Measurements from ENCODE around the gene ADD1. TPM values are rescaled to one million over a fixed set of nuclear protein-coding genes. Genes with fewer than 3 reads are reported as not detected.

ADD1 gene
- total RNA-seq, 1 experiment from 2014 or later: 125 TPM

DNA sequence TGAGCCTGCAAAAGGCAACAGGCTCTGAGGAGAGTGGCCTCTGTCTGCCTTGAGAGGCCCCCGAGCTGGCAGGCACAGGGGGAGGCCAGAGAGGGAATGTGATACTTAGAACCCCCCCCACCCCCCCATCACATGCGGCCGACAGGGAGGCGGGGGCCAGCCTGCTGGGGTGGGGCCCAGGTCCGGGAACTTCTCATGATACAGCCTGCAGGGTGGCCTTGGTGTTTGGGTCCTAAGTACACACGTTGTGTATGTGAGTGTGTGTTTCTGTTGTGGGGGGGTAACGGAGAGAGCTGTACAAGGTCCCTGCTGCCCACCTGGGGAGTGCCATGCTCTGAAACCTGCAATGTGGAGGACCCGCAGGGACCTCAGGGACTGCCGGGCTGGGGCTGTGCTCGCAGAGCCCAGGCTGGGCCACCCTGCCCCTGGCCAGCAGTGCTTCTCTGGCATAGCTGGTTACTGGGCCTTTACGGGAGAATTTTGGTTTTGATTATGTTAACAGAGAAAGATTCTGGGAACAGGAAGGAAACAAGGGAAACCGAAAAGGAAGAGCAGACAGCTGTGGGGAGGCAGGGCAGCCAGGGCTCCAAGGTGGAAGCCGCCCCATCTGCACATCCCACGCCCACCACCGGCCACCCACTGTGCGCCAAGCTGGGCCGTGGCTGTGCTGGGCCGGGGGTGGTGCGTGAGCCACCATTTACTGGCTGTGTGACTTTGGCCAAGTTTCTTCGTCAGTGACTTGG, 30.9 kb upstream of the ADD1 start:
- no peaks in the 10 kb centered on the region for H3K27me3 Mint-ChIP-seq (ENCODE audit: unreplicated experiment)
- no peak overlapping the region for H3K27ac Mint-ChIP-seq (ENCODE audit: unreplicated experiment)
- H3K9me3 Mint-ChIP-seq (ENCODE audit: low read depth, unreplicated experiment): peaks cover 3% of the 10 kb centered on the region
- TF ChIP-seq, protein P1, sequence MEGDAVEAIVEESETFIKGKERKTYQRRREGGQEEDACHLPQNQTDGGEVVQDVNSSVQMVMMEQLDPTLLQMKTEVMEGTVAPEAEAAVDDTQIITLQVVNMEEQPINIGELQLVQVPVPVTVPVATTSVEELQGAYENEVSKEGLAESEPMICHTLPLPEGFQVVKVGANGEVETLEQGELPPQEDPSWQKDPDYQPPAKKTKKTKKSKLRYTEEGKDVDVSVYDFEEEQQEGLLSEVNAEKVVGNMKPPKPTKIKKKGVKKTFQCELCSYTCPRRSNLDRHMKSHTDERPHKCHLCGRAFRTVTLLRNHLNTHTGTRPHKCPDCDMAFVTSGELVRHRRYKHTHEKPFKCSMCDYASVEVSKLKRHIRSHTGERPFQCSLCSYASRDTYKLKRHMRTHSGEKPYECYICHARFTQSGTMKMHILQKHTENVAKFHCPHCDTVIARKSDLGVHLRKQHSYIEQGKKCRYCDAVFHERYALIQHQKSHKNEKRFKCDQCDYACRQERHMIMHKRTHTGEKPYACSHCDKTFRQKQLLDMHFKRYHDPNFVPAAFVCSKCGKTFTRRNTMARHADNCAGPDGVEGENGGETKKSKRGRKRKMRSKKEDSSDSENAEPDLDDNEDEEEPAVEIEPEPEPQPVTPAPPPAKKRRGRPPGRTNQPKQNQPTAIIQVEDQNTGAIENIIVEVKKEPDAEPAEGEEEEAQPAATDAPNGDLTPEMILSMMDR (IDR thresholded peaks at IDR 0.05; ENCODE audit: unreplicated experiment): no peak
- no peak for DNase-seq
- H3K4me1 Mint-ChIP-seq (ENCODE audit: low read depth, unreplicated experiment): no peaks in the 10 kb centered on the region
- BruUV-seq (replicated peaks): no TSS peak
- intact Hi-C loops (cut with micrococcal nuclease; ENCODE audit: unreplicated experiment): no loop called here
- CTCF ChIA-PET: interaction anchor here (0.5 kb wide), 1 partner anchor 201 kb away, joined by 4 read pairs; no protein-coding TSS in a partner anchor
- peaks cover 17% of the 10 kb centered on the region for H3K36me3 Mint-ChIP-seq (ENCODE audit: insufficient read depth, unreplicated experiment)
- no peak overlapping the region for H3K4me3 Mint-ChIP-seq (ENCODE audit: low read depth, unreplicated experiment)

DNA sequence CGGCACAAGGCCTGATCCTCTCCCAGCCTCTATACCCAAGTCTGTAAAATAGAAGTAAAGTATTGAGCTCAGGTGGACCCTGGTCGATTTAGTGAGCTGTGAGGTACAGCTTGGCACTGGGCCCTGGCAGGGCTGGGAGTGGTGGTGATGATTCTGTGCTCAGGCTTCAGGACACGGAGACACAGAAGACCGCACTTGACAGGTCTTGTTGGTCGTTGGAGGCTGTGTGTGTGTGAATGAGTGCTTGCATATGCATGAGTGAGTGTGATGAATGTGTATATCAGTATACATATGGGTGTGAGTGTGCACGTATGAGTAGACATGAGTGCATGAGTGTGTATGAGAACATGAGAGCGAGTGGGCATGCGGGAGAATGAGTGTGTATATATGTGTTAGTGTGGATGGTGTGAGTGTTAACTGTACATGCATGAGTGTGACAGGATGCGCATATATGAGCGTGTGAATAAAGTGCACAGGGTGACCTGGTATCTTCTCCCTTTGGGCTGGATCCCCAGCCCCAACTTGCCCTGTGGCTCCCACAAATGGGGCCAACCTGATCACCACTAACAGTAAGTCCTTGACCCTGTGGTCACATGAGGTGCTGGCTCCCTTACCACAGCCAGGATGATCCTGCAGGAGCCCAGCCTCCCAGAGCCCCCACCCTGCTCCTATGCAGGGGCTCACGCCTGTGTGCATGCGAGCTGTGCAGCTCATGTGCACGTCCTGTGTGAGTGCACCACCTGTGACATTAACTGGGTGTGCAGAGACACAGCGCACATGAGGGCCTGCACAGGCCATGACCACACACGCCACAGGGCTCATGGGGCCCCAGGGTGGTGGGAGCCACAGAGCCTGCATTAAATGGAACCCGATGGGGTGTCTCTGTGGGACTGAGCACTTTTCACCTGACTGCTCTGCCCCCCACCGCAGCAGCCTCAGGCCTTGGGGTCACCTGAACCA, 29.9 kb upstream of the ADD1 start:
- no peaks in the 10 kb centered on the region for H3K4me1 Mint-ChIP-seq (ENCODE audit: low read depth, unreplicated experiment)
- BruUV-seq (replicated peaks): no TSS peak
- TF ChIP-seq, protein P1 (IDR thresholded peaks at IDR 0.05; ENCODE audit: unreplicated experiment): no peak
- H3K27ac Mint-ChIP-seq (ENCODE audit: unreplicated experiment): no peak overlapping the region
- no peak for DNase-seq
- peaks cover 18% of the 10 kb centered on the region for H3K36me3 Mint-ChIP-seq (ENCODE audit: insufficient read depth, unreplicated experiment)
- H3K27me3 Mint-ChIP-seq (ENCODE audit: unreplicated experiment): no peaks in the 10 kb centered on the region
- peaks cover 3% of the 10 kb centered on the region for H3K9me3 Mint-ChIP-seq (ENCODE audit: low read depth, unreplicated experiment)
- intact Hi-C loops (cut with micrococcal nuclease; ENCODE audit: unreplicated experiment): no loop called here
- no peak overlapping the region for H3K4me3 Mint-ChIP-seq (ENCODE audit: low read depth, unreplicated experiment)
- CTCF ChIA-PET: interaction anchor here (0.6 kb wide), 1 partner anchor 28 kb away, joined by 7 read pairs; no protein-coding TSS in a partner anchor

DNA sequence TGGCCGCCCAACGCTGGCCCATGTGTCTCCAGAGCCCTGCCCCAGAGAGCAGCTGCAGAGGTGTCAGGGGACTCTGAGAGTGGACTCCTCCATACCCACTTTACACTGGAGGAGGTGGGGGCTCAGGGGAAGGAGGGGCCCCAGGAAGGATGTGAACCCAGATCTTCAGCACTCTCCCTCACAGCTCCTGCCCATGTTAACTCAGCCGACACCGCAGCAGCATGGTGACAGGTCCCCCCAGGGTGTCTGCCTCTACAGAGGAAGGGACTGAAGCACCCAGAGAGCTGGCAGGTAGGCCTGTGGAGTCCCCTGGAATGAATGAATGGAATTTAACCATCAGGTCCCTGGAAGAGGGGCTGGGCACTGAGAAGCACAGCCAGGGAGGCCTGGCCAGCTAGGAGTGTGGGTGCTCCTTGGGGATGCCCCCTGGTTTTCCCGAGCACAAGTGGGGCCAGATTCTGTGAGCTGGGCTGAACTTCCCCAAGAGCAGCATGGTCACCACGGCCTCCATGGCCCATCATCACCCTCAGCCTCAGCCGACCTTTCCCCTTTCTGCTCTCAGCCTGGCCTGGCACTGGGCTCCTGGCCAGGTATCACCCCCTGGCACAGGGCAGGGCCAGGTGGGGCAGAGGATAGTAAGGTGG, 28.9 kb upstream of the ADD1 start:
- H3K4me3 Mint-ChIP-seq (ENCODE audit: low read depth, unreplicated experiment): no peak overlapping the region
- no peaks in the 10 kb centered on the region for H3K27me3 Mint-ChIP-seq (ENCODE audit: unreplicated experiment)
- CTCF ChIA-PET: interaction anchor here (0.6 kb wide), 1 partner anchor 29 kb away, joined by 7 read pairs; no protein-coding TSS in a partner anchor
- TF ChIP-seq, protein P1 (IDR thresholded peaks at IDR 0.05; ENCODE audit: unreplicated experiment): no peak
- BruUV-seq (replicated peaks): no TSS peak
- peaks cover 3% of the 10 kb centered on the region for H3K9me3 Mint-ChIP-seq (ENCODE audit: low read depth, unreplicated experiment)
- no peak overlapping the region for H3K27ac Mint-ChIP-seq (ENCODE audit: unreplicated experiment)
- no peaks in the 10 kb centered on the region for H3K4me1 Mint-ChIP-seq (ENCODE audit: low read depth, unreplicated experiment)
- DNase-seq: no peak
- intact Hi-C loops (cut with micrococcal nuclease; ENCODE audit: unreplicated experiment): no loop called here
- peaks cover 18% of the 10 kb centered on the region for H3K36me3 Mint-ChIP-seq (ENCODE audit: insufficient read depth, unreplicated experiment)

DNA sequence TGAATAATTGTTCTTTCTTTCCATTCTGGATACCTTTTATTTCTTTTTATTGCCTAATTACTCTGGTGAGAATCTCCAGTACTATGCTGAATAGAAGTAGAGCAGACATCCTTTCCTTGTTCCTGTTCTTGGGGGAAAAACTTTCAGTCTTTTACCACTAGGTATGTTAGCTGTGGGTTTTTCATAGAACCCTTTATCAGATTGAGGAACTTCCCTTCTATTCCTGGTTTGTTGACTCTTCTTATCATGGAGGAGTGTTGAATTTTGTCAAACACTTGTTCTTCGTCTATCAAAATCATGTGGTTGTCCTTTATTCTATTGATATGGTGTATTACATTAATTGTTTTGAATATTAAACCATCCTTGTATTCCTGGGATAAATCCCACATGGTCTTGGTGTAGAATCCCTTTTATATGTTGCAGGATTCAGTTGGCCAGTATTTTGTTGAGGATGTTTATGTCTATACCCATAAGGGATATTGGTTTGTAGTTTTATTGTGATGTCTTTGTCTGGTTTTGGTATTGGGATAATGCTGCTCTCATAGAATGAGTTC, 27.2 kb upstream of the ADD1 start:
- CTCF ChIA-PET: no interaction called here
- TF ChIP-seq, protein P1 (IDR thresholded peaks at IDR 0.05; ENCODE audit: unreplicated experiment): no peak
- intact Hi-C loops (cut with micrococcal nuclease; ENCODE audit: unreplicated experiment): no loop called here
- DNase-seq: no peak
- no peaks in the 10 kb centered on the region for H3K27me3 Mint-ChIP-seq (ENCODE audit: unreplicated experiment)
- H3K4me1 Mint-ChIP-seq (ENCODE audit: low read depth, unreplicated experiment): no peaks in the 10 kb centered on the region
- no TSS peak for BruUV-seq (replicated peaks)
- peaks cover 3% of the 10 kb centered on the region for H3K9me3 Mint-ChIP-seq (ENCODE audit: low read depth, unreplicated experiment)
- peaks cover 18% of the 10 kb centered on the region for H3K36me3 Mint-ChIP-seq (ENCODE audit: insufficient read depth, unreplicated experiment)
- peak overlapping the region; percentile 52 for H3K4me3 Mint-ChIP-seq (ENCODE audit: low read depth, unreplicated experiment)
- no peak overlapping the region for H3K27ac Mint-ChIP-seq (ENCODE audit: unreplicated experiment)

Measured in Calu3 (cell line).